NOMO-1 (cell line): Measurements from ENCODE around the gene DMWD.

Experiments used
- DNase-seq, 2 experiments: peaks; one replicate each; lab custom pipeline; 2025; ENCODE audit not compliant: unreplicated experiment in 2 of 2; lab: John Stamatoyannopoulos, UW

DMWD gene, protein sequence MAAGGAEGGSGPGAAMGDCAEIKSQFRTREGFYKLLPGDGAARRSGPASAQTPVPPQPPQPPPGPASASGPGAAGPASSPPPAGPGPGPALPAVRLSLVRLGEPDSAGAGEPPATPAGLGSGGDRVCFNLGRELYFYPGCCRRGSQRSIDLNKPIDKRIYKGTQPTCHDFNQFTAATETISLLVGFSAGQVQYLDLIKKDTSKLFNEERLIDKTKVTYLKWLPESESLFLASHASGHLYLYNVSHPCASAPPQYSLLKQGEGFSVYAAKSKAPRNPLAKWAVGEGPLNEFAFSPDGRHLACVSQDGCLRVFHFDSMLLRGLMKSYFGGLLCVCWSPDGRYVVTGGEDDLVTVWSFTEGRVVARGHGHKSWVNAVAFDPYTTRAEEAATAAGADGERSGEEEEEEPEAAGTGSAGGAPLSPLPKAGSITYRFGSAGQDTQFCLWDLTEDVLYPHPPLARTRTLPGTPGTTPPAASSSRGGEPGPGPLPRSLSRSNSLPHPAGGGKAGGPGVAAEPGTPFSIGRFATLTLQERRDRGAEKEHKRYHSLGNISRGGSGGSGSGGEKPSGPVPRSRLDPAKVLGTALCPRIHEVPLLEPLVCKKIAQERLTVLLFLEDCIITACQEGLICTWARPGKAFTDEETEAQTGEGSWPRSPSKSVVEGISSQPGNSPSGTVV

DNA sequence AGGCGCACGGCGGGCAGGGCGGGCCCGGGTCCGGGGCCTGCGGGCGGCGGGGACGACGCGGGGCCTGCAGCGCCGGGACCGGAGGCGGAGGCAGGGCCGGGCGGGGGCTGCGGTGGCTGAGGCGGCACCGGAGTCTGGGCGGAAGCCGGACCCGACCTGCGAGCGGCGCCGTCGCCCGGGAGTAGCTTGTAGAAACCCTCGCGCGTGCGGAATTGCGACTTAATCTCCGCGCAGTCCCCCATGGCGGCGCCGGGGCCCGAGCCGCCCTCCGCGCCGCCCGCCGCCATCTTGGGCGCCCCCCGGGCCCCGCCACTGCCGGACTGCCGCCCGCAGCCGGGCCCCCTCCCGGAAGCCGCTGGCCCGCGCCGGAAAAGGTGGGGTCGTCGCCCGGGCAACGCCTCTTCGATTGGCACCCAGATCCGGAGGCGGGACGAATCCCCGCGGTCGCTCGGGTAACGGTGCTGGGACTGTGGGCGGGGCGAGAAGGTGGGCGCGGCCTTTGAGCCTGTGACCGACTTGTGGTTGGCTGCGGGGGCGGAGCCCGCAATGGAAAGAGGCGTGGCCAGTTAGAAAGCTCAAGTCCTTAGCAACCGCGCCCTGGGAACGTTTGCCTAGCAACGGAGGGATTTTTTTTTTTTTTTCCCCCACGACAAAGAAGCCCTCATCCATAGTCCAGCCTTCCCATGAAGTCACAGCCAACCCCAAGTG is at the start of gene DMWD:
Gene DMWD, minus strand, starts transcription at position 376 of the 708 bp plus-strand sequence. Its CDS starts 89 bp downstream, at position 287.
- peak; percentile 90 to 95 for DNase-seq

DNA sequence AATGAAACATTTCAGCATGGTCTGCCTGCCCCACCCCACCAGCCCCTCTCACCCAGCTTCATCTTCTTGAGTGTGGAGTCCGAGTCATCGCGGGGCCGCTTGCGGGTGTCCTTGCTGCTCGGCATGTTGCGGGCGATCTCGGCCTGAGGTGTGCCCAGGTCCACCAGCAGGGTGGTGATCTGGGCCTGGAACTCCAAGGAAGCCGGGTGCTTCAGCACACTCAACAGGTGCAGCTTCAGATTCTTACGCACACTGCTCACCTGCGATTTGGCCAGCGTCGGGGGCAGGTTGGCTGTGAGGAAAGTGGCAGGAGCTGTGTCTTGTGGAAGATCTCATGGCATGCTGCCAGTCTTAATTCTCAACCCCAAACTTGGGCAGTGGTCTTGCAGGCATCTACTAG is 49.6 kb upstream of the DMWD start:
- DNase-seq: no peak

DNA sequence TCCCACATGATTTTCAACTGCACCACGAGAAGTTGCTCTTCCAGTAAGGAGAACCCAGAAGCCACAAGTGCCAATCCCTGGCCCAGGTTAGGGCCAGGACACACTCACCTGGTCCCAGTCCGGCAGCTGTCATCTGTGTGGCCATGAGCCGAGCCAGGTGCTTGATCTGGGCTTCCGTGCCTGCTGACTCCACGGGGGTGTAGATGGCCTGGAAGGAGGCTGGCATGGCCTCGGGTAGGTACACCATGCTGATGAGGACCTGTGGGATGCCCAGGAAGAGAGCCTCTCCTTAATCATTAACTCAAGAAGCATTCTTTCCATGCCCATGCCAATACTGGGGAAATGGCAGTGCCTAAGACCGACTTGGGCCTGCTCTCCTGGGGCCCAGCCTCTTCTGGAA is 42.3 kb upstream of the DMWD start:
- no peak for DNase-seq

DNA sequence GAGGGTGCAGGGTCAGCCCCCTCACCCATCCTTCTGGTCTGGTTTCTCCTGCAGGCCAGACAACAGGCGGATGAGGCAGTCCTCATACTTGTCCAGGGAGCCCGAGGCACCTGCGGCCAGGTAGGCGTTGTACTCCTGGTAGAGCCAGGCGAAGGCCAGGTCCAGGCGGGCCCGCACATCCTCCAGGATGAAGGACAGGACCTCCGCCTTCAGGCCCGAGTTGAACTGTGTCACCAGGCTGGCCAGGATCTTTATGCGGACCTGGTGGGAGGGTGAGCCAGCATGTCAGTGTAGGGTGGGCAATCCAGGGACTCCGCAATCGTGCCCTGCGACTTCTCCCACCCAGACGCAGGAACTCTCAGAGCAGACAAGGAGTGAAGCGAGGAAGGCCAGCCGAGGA is 36.3 kb upstream of the DMWD start:
- DNase-seq: no peak

DNA sequence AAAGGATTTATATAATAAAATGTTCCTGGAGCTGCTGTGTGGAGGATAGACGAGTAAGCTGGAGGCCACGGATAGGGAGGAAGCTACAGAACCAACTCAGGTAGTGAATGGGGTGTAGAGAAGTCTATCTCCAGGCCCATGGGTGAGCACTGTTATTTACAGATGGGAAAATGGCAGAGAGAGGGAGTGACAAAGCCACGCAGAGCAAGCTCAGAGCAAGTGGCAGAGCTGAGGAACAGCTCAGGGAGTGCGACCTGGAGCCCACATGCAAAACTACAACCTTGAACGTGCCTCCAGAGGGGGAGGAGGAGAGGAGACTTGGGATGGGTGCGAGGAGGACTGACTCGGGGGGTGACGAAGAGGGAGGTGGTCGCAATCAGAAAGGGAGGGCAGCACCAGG is 35.9 kb upstream of the DMWD start:
- no peak for DNase-seq

DNA sequence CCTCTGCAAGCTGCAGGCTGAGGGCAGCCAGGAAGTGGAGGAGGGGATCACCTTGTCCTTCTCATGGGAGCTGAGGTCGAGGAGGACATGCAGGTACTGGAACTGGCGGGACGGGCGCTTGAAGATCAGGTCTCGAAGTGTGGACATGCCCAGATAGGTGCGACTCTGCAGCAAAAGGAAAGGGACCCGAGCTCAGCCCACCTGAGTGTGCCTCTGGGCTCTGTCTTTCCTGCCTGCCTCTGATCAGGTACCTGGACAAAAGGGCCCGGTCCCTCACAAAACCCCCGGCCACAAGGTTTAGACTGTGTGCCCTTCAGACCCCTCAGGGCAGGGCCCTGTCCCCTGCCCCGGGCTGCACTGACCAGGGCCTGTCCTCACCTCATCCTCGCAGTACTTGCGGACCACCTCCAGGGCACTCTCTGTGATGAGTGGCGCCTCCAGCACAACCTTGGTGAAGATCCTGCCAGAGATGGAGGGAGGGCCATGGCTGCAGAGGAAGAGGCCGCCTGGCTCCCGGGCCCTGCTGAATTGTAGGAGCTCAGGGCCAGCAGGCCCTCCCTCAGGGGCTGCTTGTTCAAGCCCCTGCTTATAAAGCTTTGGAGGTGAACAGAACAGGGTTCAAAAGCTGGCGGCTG is 34.9 kb upstream of the DMWD start:
- DNase-seq: no peak

DNA sequence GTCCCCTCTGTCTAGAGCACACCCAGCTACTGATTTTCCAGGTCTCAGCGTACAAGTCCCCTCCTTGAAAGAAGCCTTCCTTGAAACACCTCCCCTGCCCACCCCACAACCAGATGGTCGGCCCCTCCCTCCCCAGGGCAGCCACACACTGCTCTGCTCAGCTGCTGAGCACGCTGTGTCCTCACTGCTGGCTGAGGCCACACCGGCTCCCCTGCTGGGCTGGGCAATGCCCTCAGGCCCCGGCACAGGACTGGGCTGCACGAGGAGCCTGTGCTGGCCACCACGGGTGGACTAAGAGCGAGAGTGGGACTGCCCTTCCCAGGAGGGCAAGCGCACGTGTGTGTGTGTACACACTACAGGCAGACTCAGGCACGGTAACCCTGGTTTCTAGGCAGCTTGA is 34.3 kb upstream of the DMWD start:
- no peak for DNase-seq

DNA sequence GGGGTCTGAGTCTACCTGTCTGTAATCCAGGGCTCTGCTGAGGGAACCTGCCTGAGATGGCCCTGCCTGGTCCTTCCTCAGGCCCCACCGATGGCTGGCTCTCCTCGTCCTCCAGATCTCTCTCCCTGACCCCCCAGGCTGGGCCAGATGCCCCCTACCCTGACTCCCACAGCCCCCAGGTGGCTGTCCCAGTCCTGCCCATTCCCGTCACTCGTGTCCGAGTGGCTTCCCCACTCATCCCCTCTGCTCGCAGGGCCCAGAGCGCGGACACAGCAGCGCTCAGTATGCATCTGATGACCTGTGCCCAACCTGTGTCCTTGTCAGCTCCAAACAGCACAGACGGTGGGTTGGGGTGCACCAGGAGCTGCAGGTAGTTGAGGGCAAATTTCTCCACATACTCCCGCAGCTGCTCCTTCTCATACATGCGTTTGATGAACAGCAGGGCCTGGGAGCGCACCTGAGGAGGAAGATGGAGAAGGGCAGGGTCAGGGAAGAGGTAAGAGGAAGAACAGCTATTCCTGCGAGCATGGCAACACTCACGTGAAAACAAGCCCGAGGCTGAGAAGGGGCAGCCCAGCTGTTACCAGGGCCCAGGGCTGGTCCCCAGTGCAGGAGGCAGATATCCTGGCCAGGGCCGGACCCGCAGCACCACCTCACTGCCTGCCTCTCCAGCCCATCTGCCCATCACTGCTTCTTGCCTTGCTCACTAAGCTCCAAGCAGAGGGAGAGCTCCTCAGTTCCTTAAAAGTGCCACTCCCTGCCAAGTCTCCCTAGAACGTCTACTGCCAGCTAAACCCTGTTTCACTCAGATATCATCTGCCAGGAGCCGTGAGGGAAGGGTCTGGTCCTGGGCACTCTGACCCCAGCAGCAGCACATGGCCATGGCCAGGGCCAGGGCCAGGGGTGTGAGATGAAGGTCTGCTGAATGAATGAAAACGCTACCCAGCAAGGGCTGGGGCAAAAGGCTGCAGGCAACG is 33.6 kb upstream of the DMWD start:
- no peak for DNase-seq

DNA sequence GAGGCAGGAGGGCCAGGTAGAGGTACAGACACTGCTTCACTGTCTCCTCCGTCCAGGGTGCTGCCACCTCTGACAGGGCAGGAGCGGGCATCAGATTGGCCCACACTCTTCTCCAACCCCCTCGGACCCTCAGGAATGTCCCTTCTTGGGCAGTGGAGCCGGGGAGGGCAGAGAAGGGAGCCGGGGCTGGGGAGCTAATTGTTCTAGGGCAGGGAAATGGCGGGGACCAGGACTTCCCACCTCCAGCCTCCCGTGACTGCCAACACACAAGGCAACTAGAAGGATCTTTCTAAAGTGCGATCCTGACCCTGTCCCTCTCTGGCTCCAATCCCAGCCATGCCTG is 32.6 kb upstream of the DMWD start:
- no peak for DNase-seq

DNA sequence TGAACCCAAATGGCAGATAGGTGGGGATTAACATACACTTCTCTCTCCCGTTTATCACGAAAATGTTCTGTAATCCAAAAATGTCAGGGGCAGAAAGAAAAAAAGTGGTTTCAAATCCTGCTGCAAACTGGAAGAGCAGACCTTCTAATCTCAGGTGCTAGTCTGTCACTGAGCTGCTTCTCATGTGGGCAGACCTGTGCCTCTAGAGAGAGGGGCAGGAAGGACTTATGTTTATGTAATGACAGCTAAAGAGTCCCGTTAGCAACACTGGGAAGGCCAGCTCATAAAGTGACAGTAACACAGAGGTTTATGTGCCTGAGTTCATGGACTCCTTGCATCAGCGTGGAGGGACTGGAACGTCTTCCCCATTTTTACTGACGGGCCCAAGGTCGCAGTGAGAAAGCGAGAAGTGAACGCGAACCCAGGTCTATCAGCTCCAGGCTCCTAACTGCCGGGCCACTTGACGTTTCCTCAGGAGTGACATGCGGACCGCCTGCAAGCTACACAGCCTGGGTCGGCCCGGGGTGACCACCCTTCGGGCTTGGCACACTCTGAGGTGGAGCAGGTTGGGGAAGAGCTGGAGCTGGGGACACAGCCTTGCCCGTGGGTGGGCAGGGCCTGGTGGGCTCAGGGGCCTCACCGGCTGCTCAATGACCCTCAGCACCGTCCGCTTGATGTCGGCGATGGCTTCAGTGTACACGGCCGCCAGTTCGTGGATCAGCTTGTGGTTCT is 32.1 kb upstream of the DMWD start:
- DNase-seq: no peak

DNA sequence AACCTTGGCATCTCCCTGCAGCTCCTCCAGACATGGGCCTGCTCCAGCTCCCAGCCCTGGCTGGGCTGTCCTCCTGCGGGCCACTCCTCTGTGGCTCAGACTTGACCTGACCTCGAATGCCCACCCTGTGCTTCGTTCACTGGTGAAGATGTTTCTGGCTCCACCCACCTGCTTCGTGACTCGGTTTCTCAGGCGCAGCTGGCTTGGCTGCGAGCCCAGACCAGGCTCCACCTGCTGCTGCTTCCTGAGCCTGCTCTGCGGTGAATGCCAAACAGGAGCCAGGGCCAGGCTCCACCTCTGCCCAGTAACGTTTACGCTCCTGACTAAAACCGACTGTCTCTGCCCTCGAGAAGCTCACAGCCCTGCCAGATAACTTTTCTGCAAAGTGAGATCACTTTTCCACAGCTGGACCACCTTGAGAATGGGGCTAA is 31.4 kb upstream of the DMWD start:
- DNase-seq: no peak

DNA sequence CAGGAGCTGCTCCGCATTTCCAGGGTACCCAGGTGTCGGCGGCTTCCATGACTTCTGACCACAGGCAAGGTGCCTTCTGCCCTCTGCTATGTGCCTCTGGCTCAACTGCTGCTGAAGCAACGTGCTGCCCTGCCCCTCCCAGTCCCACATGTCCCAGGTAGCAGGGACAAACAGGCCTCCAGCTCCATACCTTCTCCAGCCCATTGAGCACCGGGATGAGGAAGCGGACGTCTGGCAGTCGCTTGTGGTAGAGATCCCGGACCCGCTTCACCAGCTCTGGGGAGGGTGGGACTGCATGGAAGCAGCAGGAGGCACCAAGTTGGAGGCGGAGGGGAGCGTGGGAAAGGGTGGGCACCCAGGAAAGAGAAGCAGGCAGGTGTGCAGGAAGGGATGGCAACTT is 30.5 kb upstream of the DMWD start:
- DNase-seq: no peak

DNA sequence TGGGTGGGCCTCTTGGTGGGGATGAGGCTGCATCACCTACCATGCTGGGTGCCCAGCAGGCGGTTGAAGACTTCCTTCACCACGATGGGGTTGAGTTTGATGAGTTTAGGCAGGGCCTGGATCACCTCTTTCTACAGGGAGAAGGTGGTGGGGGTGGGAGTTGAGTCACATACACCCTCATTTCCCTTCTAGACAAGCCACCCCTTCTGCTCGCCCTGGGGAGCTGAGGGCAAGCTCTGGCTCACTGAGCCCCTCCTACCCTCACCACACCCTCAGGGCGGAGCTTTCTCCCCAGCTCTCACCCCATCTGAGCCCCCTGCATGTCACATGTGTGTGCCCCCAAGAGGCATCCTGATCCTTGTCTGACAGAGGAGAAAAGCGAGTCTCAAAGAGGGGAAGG is 30.1 kb upstream of the DMWD start:
- no peak for DNase-seq

DNA sequence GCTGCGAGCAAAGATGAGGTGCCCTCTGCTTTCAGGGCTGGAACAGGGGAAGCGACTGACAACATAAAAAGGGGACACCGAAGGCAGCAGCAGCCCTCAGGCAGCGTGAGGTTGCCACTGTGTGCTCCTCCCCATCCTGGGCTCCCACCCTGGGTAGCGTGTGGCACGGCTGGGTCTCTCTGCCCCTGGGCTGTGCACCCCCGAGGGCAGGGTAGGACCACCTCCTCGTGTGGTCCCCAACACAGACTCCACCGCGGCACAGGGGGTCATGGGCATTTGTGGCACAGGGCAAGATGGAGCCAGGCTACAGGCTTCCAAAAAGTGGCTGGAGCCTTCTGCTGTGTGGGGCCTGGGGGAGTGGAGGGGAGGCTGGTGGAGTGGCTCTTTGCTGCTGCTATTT is 28.9 kb upstream of the DMWD start:
- no peak for DNase-seq

DNA sequence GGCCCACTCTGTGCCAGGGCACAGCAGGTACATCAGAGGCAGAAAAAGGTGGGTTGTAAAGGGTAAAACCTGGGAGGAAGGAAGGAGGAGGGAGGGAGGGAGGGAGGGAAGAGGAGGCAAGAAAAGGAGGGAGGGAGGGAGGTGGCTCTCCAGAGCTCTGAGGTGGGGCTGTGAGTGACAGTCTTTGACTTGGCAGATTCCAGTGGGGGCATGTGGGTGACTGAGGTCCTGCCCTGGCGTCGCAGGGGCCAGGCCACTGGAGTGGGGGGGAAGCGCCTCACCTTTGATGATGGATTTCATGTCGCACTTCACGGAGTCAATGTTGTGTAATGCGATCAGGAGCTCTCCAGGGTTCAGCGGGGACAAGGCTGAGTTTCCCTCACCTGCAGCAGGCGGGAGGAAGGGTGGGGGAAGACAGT is 28.5 kb upstream of the DMWD start:
- no peak for DNase-seq

DNA sequence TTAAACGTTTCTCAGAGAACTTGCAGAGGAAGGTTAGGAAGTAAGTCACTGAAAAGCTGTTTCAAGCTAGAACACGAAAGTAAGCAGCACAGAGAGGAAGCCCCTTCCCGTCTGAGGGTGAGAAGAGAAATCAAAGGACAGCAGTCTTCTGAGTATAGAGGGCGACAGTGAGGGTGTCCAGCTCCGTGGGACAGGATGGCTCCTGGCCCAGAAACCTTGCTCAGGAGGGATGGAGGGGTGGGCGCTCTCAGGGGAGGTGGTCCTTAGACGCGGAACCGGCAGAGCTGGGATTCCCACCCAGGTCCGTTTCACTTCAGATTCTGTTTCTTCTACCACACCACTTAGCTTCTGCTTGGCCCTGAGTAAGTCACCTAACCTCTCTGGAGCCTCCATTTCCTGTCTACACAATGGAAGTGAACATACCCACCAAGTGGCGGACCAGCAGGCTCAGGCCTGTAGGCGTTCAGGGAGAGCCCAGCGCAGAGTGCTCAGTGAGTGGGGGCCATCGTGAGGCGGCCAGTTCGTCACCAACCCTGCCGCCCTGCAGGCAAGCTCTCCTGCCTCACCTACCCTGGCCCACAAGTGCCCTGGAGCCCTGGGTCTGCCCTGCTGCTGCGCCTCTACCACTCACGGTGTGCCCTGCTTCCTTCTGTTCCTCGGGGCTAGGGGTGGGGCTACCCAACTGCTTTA is 27.9 kb upstream of the DMWD start:
- DNase-seq: no peak

DNA sequence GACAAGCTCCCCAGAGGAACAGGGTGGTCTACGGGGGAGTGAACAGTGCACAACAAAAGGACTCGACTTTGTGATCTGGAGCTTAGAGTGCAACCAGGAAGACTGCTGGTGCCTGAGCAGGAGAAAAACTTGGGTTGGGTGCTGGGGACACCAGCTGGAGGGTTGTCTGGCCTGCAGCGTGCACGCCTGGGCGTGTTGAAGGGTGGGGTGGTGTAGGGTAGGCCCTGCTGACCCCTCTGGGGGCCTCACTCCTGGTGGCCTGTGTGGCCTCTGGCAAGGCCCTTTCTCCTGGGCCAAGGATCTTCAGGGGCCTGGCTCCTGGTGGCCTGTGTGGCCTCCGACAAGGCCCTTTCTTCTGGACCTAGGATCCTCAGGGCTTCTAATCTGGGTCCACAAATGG is 27.1 kb upstream of the DMWD start:
- DNase-seq: no peak

DNA sequence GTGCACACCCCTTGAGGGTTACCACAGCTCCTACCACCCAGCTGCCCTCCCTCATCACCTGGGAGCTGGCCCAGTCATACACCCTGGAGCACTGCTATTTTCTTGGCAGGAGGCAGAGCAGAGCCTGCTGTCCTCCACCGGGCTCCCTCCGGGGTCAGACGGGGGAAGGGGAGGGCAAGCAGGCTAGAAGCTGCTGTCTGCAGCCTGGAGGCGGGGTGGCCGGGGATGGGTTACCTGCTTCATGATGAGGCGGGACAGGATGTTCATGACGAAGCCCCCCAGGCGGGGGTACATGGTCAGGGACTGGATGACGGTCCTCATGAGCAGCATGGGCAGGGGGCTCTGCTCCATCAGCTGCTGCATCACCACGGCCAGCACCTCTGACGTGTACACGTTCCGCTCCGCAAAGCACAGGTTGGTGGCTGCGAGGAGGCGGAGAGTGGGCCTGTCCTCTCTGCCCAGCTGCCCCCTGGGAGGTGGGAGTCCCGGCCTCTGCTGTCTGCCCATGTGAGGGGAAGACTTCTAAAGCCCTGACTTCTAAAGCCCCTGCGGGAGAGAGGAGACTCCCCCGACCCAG is 25.2 kb upstream of the DMWD start:
- DNase-seq: no peak
